Muscle of leg (tissue), 16 donors: ENCODE results near the gene KRT24. TPM values are rescaled to one million over a fixed set of nuclear protein-coding genes. Genes with fewer than 3 reads are reported as not detected.
"Not testable (repeated sequence)": the region's sequence is repeated elsewhere in the genome, so short reads cannot be mapped to it uniquely, and the experiment has no call there.

ENCODE experiments used
- DNase-seq: peaks from one replicate; pipeline ENCODE4 v3.0.0; 2013
- H3K27ac ChIP-seq: one replicate; pipeline ENCODE4 v1.5.1; 2013; ENCODE audit warnings: mild to moderate bottlenecking, low read length, control low read depth
- H3K27me3 ChIP-seq: one replicate; pipeline ENCODE4 v1.6.1; 2013; ENCODE audit warnings: low read length; ENCODE audit not compliant: control insufficient read depth, insufficient read depth
- H3K36me3 ChIP-seq: one replicate; pipeline ENCODE4 v1.6.1; 2013; ENCODE audit warnings: low read length; ENCODE audit not compliant: control insufficient read depth, insufficient read depth
- H3K4me1 ChIP-seq: one replicate; pipeline ENCODE4 v1.6.1; 2013; ENCODE audit warnings: low read length; ENCODE audit not compliant: control insufficient read depth, insufficient read depth
- H3K4me3 ChIP-seq: one replicate; pipeline ENCODE4 v1.5.1; 2013; ENCODE audit warnings: low read length, control low read depth
- H3K9me3 ChIP-seq: replicated peaks from 2 replicates; pipeline ENCODE4 v1.6.1; 2013; ENCODE audit warnings: low read depth, low read length; ENCODE audit not compliant: control insufficient read depth
- WGBS: methylation state at CpG from one replicate; pipeline ENCODE4 v1.1.5; 2013; ENCODE audit warnings: missing lambda C conversion rate; ENCODE audit not compliant: insufficient coverage; 5-methylcytosine and 5-hydroxymethylcytosine counted together
- long read RNA-seq, 11 donors: transcript quantifications; one replicate each; lab custom pipeline, GENCODE V29; 2026
- polyA plus RNA-seq, 8 donors: library from polyadenylated mRNA; unstranded; fragments of 120-200 nt; gene quantifications; one replicate each; pipeline versions ENCODE4 v1.2.1 to v1.2.3, GENCODE V29; 2013; ENCODE audit warnings: inconsistent platforms in 1 of 8, low replicate concordance in 1 of 8; ENCODE audit not compliant: insufficient read length in 8 of 8, insufficient read depth in 1 of 8
- total RNA-seq: library from RNA; stranded (reverse); fragments of 120-200 nt; gene quantifications from one replicate; pipeline ENCODE4 v1.2.4, GENCODE V29; 2013

KRT24 gene
- total RNA-seq (not detected), polyA plus RNA-seq (under 1 TPM in 2 of 8 donors, not detected in 6; 0.21 to 0.24 TPM)
- long read RNA-seq, donor 1, result 0 reads
- long read RNA-seq, donor 2, result 0 reads
- long read RNA-seq, donor 3, result 0 reads
- long read RNA-seq, donor 4, result 0 reads
- long read RNA-seq, donor 5, result 0 reads
- long read RNA-seq, donor 6, result 0 reads
- long read RNA-seq, donor 7, result 0 reads
- long read RNA-seq, donor 8, result 0 reads
- long read RNA-seq, donor 9, result 0 reads
- long read RNA-seq, donor 10, result 0 reads
- long read RNA-seq, donor 11, result 0 reads

GRCh38 chr17:40703652-40704051 is at the start of gene KRT24:
TSS of gene KRT24 (minus strand) at chr17:40703752. CDS start at chr17:40703693, 59 bp downstream.
- peaks cover 5% of the 10 kb centered on the region for H3K27me3 ChIP-seq
- no peak for DNase-seq
- no CpG with 5 or more reads among the region's 7 CpGs for WGBS
- H3K27ac ChIP-seq, result no peak within 1 kb of the TSS
- H3K9me3 ChIP-seq, result no peaks in the 10 kb centered on the region
- no peak within 1 kb of the TSS for H3K4me3 ChIP-seq
- H3K4me1 ChIP-seq, result no peaks in the 10 kb centered on the region
- no peaks in the 10 kb centered on the region for H3K36me3 ChIP-seq

GRCh38 chr17:40751065-40751464 is 47.5 kb upstream of the KRT24 start:
- Histone ChIP-seq H3K27ac (no peak overlapping the region), H3K27me3 (peaks cover 3% of the 10 kb centered on the region), H3K9me3 (no peaks in the 10 kb centered on the region), H3K36me3 (no peaks in the 10 kb centered on the region), H3K4me1 (no peaks in the 10 kb centered on the region), H3K4me3 (no peak overlapping the region)
- WGBS, result 62% methylated on average over 14 of the region's 14 CpGs
- no peak for DNase-seq

GRCh38 chr17:40750391-40750790 is 46.8 kb upstream of the KRT24 start:
- Histone ChIP-seq H3K27me3 (peaks cover 3% of the 10 kb centered on the region), H3K9me3 (no peaks in the 10 kb centered on the region), H3K4me1 (no peaks in the 10 kb centered on the region), H3K4me3 (no peak overlapping the region), H3K36me3 (no peaks in the 10 kb centered on the region), H3K27ac (no peak overlapping the region)
- no peak for DNase-seq
- WGBS, result no CpG with 5 or more reads among the region's 6 CpGs

DNA sequence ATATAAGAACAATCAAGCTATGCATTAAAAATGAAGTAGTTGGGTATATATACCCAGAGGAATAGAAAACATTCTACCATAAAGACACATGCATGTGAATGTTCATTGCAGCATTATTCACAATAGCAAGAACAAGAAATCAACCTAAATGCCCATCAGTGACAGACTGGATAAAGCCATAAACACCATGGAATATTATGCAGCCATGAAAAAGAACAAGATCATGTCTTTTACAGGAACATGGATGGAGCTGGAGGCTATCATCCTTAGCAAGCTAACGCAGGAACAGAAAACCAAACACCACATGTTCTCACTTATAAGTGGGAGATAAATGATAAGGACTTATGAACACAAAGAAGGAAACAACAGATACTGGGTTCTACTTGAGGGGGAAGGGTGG is 45.1 kb upstream of the KRT24 start:
- not testable (repeated sequence) for H3K27ac ChIP-seq, H3K9me3 ChIP-seq, H3K27me3 ChIP-seq, DNase-seq, H3K36me3 ChIP-seq, H3K4me3 ChIP-seq, H3K4me1 ChIP-seq
- no CpG with 5 or more reads among the region's 1 CpG for WGBS

GRCh38 chr17:40738553-40738952 is 35.0 kb upstream of the KRT24 start:
- H3K27ac ChIP-seq, result no peak overlapping the region
- no peak overlapping the region for H3K4me3 ChIP-seq
- H3K36me3 ChIP-seq, result no peaks in the 10 kb centered on the region
- peaks cover 12% of the 10 kb centered on the region for H3K27me3 ChIP-seq
- peaks cover 2% of the 10 kb centered on the region for H3K9me3 ChIP-seq
- DNase-seq, result no peak
- WGBS, result 51% methylated on average over 3 of the region's 4 CpGs
- no peaks in the 10 kb centered on the region for H3K4me1 ChIP-seq

- Histone ChIP-seq H3K36me3 (no peaks in the 10 kb centered on the region), H3K27ac (no peak overlapping the region), H3K4me3 (no peak overlapping the region), H3K4me1 (no peaks in the 10 kb centered on the region), H3K27me3 (peaks cover 10% of the 10 kb centered on the region), H3K9me3 (no peaks in the 10 kb centered on the region)
- WGBS, result no CpG with 5 or more reads among the region's 1 CpG
- DNase-seq, result no peak
These were observed 31.5 kb upstream of the KRT24 start for GRCh38 chr17:40735016-40735415.

DNA sequence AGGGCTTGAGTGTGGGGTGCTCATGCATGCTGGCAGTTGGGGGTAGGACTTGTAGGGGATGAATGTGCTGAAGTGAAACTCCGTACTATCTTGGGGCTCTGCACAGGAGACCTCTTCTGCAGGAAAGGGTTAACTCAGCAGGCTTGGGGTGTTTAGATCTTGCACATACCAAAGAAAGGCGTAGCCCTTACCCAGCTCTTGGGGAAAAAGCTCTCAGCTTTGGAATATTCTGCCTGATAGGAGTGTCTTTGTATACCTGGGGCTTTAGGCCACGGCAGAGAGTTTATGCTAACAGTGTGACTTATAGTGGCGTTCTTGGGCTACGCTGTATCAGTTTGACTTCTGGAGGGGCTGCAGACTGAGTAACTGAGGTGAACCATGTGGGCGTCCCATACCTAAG is 30.5 kb upstream of the KRT24 start:
- DNase-seq, result no peak
- H3K36me3 ChIP-seq, result no peaks in the 10 kb centered on the region
- H3K4me1 ChIP-seq, result no peaks in the 10 kb centered on the region
- no peak overlapping the region for H3K4me3 ChIP-seq
- no peak overlapping the region for H3K27ac ChIP-seq
- H3K27me3 ChIP-seq, result peaks cover 11% of the 10 kb centered on the region
- H3K9me3 ChIP-seq, result no peaks in the 10 kb centered on the region
- WGBS, result 70% methylated on average over 3 of the region's 6 CpGs

- 70% methylated on average over 1 of the region's 1 CpG for WGBS
- Histone ChIP-seq H3K36me3 (no peaks in the 10 kb centered on the region), H3K27me3 (peaks cover 3% of the 10 kb centered on the region), H3K9me3 (no peaks in the 10 kb centered on the region), H3K4me1 (no peaks in the 10 kb centered on the region), H3K4me3 (no peak overlapping the region), H3K27ac (no peak overlapping the region)
- peak; percentile 9 for DNase-seq
These were observed 27.4 kb upstream of the KRT24 start for GRCh38 chr17:40730970-40731369.

DNA sequence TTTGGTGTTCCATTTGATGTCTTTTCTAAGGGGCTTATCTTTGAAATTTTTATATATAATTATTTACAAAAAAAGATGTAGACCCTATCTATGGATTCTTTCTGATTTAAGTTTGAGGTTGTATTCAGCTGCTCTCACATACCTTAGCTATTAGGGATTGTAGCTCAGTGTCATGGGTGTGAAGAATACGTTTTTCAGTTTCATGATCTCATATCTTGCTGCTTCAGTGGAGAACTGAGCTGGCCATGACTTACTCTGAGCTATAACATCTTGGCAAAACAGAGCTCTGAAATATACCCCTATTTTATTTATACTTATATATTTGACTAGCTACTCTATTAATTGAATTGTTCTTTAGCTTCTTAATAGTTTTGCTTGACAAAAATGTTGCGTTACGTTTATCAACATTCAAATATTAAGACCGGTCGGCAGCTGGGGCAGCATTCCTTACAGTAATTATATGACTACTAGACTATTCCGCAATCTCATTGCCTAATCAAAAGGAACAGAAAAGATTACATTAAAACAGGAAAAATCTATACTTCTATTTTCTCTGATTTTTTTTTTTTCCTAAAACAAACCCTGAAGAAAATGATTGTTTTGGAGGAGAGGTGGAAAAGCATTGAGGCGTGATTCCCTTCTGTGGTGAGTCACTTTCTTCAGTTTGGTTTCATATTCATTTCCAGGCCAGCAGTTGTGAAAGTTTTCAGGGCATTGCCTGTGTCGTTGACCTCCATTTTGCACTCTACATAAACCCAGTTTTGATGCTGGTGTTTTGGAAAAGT is 24.1 kb upstream of the KRT24 start:
- peak; percentile 11 for DNase-seq
- Histone ChIP-seq H3K36me3 (no peaks in the 10 kb centered on the region), H3K4me1 (no peaks in the 10 kb centered on the region), H3K9me3 (no peaks in the 10 kb centered on the region), H3K4me3 (no peak overlapping the region), H3K27ac (no peak overlapping the region), H3K27me3 (peaks cover 3% of the 10 kb centered on the region)
- WGBS, result no CpG with 5 or more reads among the region's 8 CpGs

- H3K4me1 ChIP-seq, result no peaks in the 10 kb centered on the region
- no peak for DNase-seq
- no CpG with 5 or more reads among the region's 2 CpGs for WGBS
- H3K4me3 ChIP-seq, result no peak overlapping the region
- H3K9me3 ChIP-seq, result no peaks in the 10 kb centered on the region
- no peak overlapping the region for H3K27ac ChIP-seq
- H3K27me3 ChIP-seq, result peaks cover 3% of the 10 kb centered on the region
- H3K36me3 ChIP-seq, result no peaks in the 10 kb centered on the region
These were observed 23.4 kb upstream of the KRT24 start for GRCh38 chr17:40726919-40727318.
